SK-N-SH (cell line): ENCODE measurements around the gene MBOAT2.

Source experiments
- CHD2 ChIP-seq: fragments of 150-350 bp; IDR thresholded peaks from 2 replicates; pipeline ENCODE4 v1.6.1; 2018; ENCODE audit warnings: low read length; ENCODE audit not compliant: partially characterized antibody
- CTCF ChIP-seq: fragments of 200-600 bp; sonication (generic); IDR thresholded peaks from 2 replicates; pipeline ENCODE4 v1.6.1; 2017; ENCODE audit warnings: antibody characterized with exemption, mild to moderate bottlenecking, moderate library complexity
- EP300 ChIP-seq, 2 experiments: IDR thresholded peaks; 2 replicates each; pipeline versions ENCODE4 v1.4.0 to v1.6.1; 2012; ENCODE audit warnings: borderline replicate concordance in 1 of 2, low read depth in 1 of 2, low read length in 1 of 2
- FOSL2 ChIP-seq: IDR thresholded peaks from 2 replicates; pipeline ENCODE4 v1.4.0; 2012; ENCODE audit warnings: low read depth, mild to moderate bottlenecking, moderate library complexity, borderline replicate concordance
- FOXM1 ChIP-seq: IDR thresholded peaks from 2 replicates; pipeline ENCODE4 v1.4.0; 2012; ENCODE audit warnings: low read depth, mild to moderate bottlenecking
- GATA2 ChIP-seq: sonication (generic); formaldehyde crosslinking; IDR thresholded peaks from 2 replicates; pipeline ENCODE4 v1.5.0; 2020; ENCODE audit warnings: mild to moderate bottlenecking, missing genetic modification reagents
- JUND ChIP-seq: IDR thresholded peaks from 2 replicates; pipeline ENCODE4 v1.4.0; 2012
- MAX ChIP-seq: IDR thresholded peaks from 2 replicates; pipeline ENCODE4 v1.4.0; 2012; ENCODE audit warnings: low read depth
- NFIC ChIP-seq: IDR thresholded peaks from 2 replicates; pipeline ENCODE4 v1.4.0; 2012; ENCODE audit warnings: borderline replicate concordance
- POLR2AphosphoS5 ChIP-seq: IDR thresholded peaks from 2 replicates; pipeline ENCODE4 v1.6.1; 2012; ENCODE audit warnings: low read depth, low read length
- REST ChIP-seq: IDR thresholded peaks from 2 replicates; pipeline ENCODE4 v1.6.1; 2012; ENCODE audit warnings: mild to moderate bottlenecking, low read depth, low read length, moderate library complexity
- YY1 ChIP-seq: IDR thresholded peaks from 2 replicates; pipeline ENCODE4 v1.4.0; 2012; ENCODE audit warnings: low read depth, mild to moderate bottlenecking

- TF ChIP-seq GATA2 = no peak
- no peak for TF ChIP-seq CTCF
- TF ChIP-seq CHD2 = no peak
- no peak for TF ChIP-seq EP300 (IDR thresholded peaks at IDR 0.05; ENCODE audit: borderline replicate concordance in 1 of 2, low read depth in 1 of 2, low read length in 1 of 2)
- TF ChIP-seq JUND = no peak
- TF ChIP-seq NFIC = no peak
- no peak for TF ChIP-seq POLR2AphosphoS5
- no peak for TF ChIP-seq REST
- TF ChIP-seq FOSL2 = no peak
- no peak for TF ChIP-seq FOXM1
- no peak for TF ChIP-seq YY1
- no peak for TF ChIP-seq MAX
Observed at GRCh38 chr2:9030190-9030589, 26.7 kb upstream of the MBOAT2 start.
